Endothelial cell of umbilical vein (primary cell): ENCODE data around the gene FOXP1. TPM values are rescaled to one million over a fixed set of nuclear protein-coding genes. Genes with fewer than 3 reads are reported as not detected.

Experiments used
- BruUV-seq: library from RNA; stranded (reverse); fragments of 400-500 nt; replicated peaks from 2 replicates; lab custom pipeline; 2021; lab: Mats Ljungman, UMichigan
- CTCF ChIA-PET: fragments of 300-600, 350-600 bp; sonication (Branson Sonifier 250); formaldehyde crosslinking; loops from one replicate; lab custom pipeline; 2021; ENCODE audit warnings: antibody characterized with exemption, inconsistent platforms; lab: Charles Lee
- POLR2A ChIA-PET: fragments of 300-600, 350-600 bp; sonication (Branson Sonifier 250); formaldehyde crosslinking; loops from one replicate; lab custom pipeline; 2021; ENCODE audit warnings: antibody characterized with exemption, inconsistent platforms; lab: Charles Lee
- DNase-seq: peaks from one replicate; pipeline ENCODE4 v3.0.0-alpha.2; 2011; ENCODE audit warnings: low read depth, low spot score
- FAIRE-seq: peaks from 2 replicates; lab custom pipeline; 2011; peaks lifted over from hg19 to GRCh38; lab: Jason Lieb, UNC
- H2AFZ ChIP-seq: 2 replicates; pipeline ENCODE4 v1.6.0; 2012; ENCODE audit warnings: low read depth, low read length, control low read depth, inconsistent platforms
- H3K27ac ChIP-seq: 2 replicates; pipeline ENCODE4 v1.5.1; 2011; ENCODE audit warnings: low read depth, mild to moderate bottlenecking, control low read depth, low read length, moderate library complexity; ENCODE audit not compliant: insufficient read depth
- H3K27me3 ChIP-seq, 2 experiments: 2 replicates each; pipeline versions ENCODE4 v1.6.0 to v1.6.1; 2011; ENCODE audit warnings: low read length in 2 of 2, mixed read lengths in 1 of 2; ENCODE audit not compliant: control insufficient read depth in 2 of 2, insufficient read depth in 2 of 2
- H3K36me3 ChIP-seq, 2 experiments: 2 replicates in 1 of 2; 3 replicates in 1 of 2; pipeline ENCODE4 v1.5.1; 2011; ENCODE audit warnings: low read length in 2 of 2, mild to moderate bottlenecking in 1 of 2, moderate library complexity in 1 of 2; ENCODE audit not compliant: control insufficient read depth in 2 of 2, insufficient read depth in 2 of 2; ENCODE audit errors: extremely low read depth in 1 of 2
- H3K4me1 ChIP-seq: 3 replicates; pipeline ENCODE4 v1.5.1; 2011; ENCODE audit warnings: mild to moderate bottlenecking, low read length; ENCODE audit not compliant: control insufficient read depth, insufficient read depth; ENCODE audit errors: extremely low read depth
- H3K4me2 ChIP-seq: 2 replicates; pipeline ENCODE4 v1.6.1; 2011; ENCODE audit warnings: low read length, control low read depth, mixed read lengths; ENCODE audit not compliant: insufficient read depth
- H3K4me3 ChIP-seq, 3 experiments: fragments of 200-600 bp in 1 of 3; sonication (generic), shearing (Covaris generic) in 1 of 3; replicated peaks in 1 of 3; 2 replicates each; pipeline ENCODE4 v1.5.1; 2011 to 2016; ENCODE audit warnings: control low read depth in 3 of 3, low read length in 3 of 3, mild to moderate bottlenecking in 2 of 3, inconsistent platforms in 1 of 3, low read depth in 1 of 3, moderate library complexity in 1 of 3; ENCODE audit not compliant: insufficient read depth in 1 of 3
- H3K79me2 ChIP-seq: 2 replicates; pipeline ENCODE4 v1.6.0; 2012; ENCODE audit warnings: low read length, inconsistent platforms; ENCODE audit not compliant: control insufficient read depth, insufficient read depth
- H3K9ac ChIP-seq: replicated peaks from 2 replicates; pipeline ENCODE3; 2011; ENCODE audit warnings: low read length, control low read depth; ENCODE audit not compliant: insufficient read depth; ENCODE audit errors: extremely low read depth
- H3K9me1 ChIP-seq: replicated peaks from 3 replicates; pipeline ENCODE4 v1.6.0; 2011; ENCODE audit warnings: mild to moderate bottlenecking, low read length; ENCODE audit not compliant: control insufficient read depth, insufficient read depth; ENCODE audit errors: extremely low read depth
- H3K9me3 ChIP-seq: replicated peaks from 2 replicates; pipeline ENCODE4 v1.5.1; 2012; ENCODE audit warnings: low read length, inconsistent platforms; ENCODE audit not compliant: control insufficient read depth, insufficient read depth
- H4K20me1 ChIP-seq: replicated peaks from 2 replicates; pipeline ENCODE3; 2011; ENCODE audit warnings: mild to moderate bottlenecking, low read length; ENCODE audit not compliant: control insufficient read depth, insufficient read depth; ENCODE audit errors: extremely low read depth
- CTCF ChIP-seq, 2 donors: IDR thresholded peaks; 1 replicate in 1 of 2; 2 replicates in 1 of 2; pipeline ENCODE4 v1.5.1; 2011; ENCODE audit warnings: low read length in 2 of 2, mild to moderate bottlenecking in 2 of 2, moderate library complexity in 2 of 2, control low read depth in 1 of 2, inconsistent platforms in 1 of 2, low read depth in 1 of 2; ENCODE audit not compliant: insufficient read depth in 1 of 2; ENCODE audit errors: extremely low read depth in 1 of 2
- EZH2 ChIP-seq: IDR thresholded peaks from 2 replicates; pipeline ENCODE4 v1.6.1; 2012; ENCODE audit warnings: borderline replicate concordance, low read depth, mild to moderate bottlenecking, moderate library complexity, low read length, inconsistent platforms; ENCODE audit not compliant: severe bottlenecking
- JUN ChIP-seq: IDR thresholded peaks from 2 replicates; pipeline ENCODE4 v1.6.1; 2011; ENCODE audit warnings: borderline replicate concordance, low read depth; ENCODE audit not compliant: insufficient read length, insufficient read depth
- MAX ChIP-seq: IDR thresholded peaks from 2 replicates; pipeline ENCODE4 v1.6.1; 2011; ENCODE audit not compliant: insufficient read depth, insufficient read length
- MYC ChIP-seq: IDR thresholded peaks from one replicate; pipeline ENCODE4 v1.6.1; 2011; ENCODE audit warnings: mild to moderate bottlenecking, low read depth, low read length
- POLR2A ChIP-seq: IDR thresholded peaks from 2 replicates; pipeline ENCODE4 v1.6.1; 2012; ENCODE audit warnings: low read depth, mild to moderate bottlenecking, control low read depth, low read length
- POLR2AphosphoS5 ChIP-seq: IDR thresholded peaks from 2 replicates; pipeline ENCODE4 v1.6.1; 2012; ENCODE audit warnings: low read depth, mild to moderate bottlenecking, control low read depth, low read length, moderate library complexity; ENCODE audit not compliant: insufficient read depth
- dilution Hi-C: fragments of 300-500 bp; cut with MboI; formaldehyde crosslinking; loops from one replicate; pipeline ENCODE4 v1.15.0; 2019; ENCODE audit warnings: low sequenced_read_pairs; ENCODE audit not compliant: extremely low pct_ligation_motif_present
- intact Hi-C: fragments of 100-400 bp; cut with micrococcal nuclease; formaldehyde crosslinking; loops from one replicate; pipeline ENCODE4 v1.10.0; 2022
- polyA plus RNA-seq, 4 experiments: library from polyadenylated mRNA; depleted of rRNA in 3 of 4; stranded (reverse) in 3 of 4; unstranded in 1 of 4; fragments of >200 nt; gene quantifications; 2 replicates each; pipeline versions ENCODE4 v1.2.1 to v1.2.3, GENCODE V29; 2011 to 2012; ENCODE audit warnings: missing spikeins in 1 of 4
- total RNA-seq: library from RNA; stranded (reverse); gene quantifications from 2 replicates; pipeline ENCODE4 v1.2.3, GENCODE V29; 2021

The FOXP1 gene
- total and polyA plus RNA-seq, 2 donors (not counting 3 experiments of a cell fraction or from before 2014, with no cell fraction given): 41.0 to 107 TPM

GRCh38 chr3:71587958-71588357, 4.4 kb upstream of the FOXP1 start:
- ChIA-PET CTCF (interaction anchor here (0.7 to 3.7 kb wide), 5 partner anchors 78 to 1037 kb away, joined by 3 to 19 read pairs (median 4); no protein-coding TSS in a partner anchor), POLR2A (no interaction called here)
- intact Hi-C loops: loop anchor here (2.0 kb wide), 2 partner anchors 871 to 1057 kb away; no protein-coding TSS in a partner anchor
- no peak for TF ChIP-seq CTCF (IDR thresholded peaks at IDR 0.05; ENCODE audit: extremely low read depth in 1 of 2, insufficient read depth in 1 of 2, low read depth in 1 of 2, low read length in 2 of 2)
- TF ChIP-seq POLR2AphosphoS5: no peak
- TF ChIP-seq EZH2: no peak
- TF ChIP-seq MAX: no peak
- Histone ChIP-seq H4K20me1 (no peaks in the 10 kb centered on the region), H3K79me2 (no peaks in the 10 kb centered on the region), H3K4me2 (no peak overlapping the region), H3K9me3 (no peaks in the 10 kb centered on the region), H2AFZ (no peak overlapping the region), H3K4me3 (no peak overlapping the region), H3K36me3 (no peaks in the 10 kb centered on the region), H3K9me1 (no peaks in the 10 kb centered on the region), H3K9ac (no peak overlapping the region), H3K27me3 (no peaks in the 10 kb centered on the region), H3K27ac (no peak overlapping the region), H3K4me1 (peaks cover 24% of the 10 kb centered on the region)
- DNase-seq (no peak), FAIRE-seq (no peak)
- BruUV-seq: no TSS peak
- dilution Hi-C loops: no loop called here

- H3K79me2 ChIP-seq: peaks cover 7% of the 10 kb centered on the region
- ChIA-PET CTCF (interaction anchor here (0.6 to 3.2 kb wide), 14 partner anchors 14 to 1055 kb away, joined by 3 to 32 read pairs (median 4); no protein-coding TSS in a partner anchor), POLR2A (no interaction called here)
- H3K27ac ChIP-seq: no peak overlapping the region
- BruUV-seq: no TSS peak
- no peak overlapping the region for H3K4me3 ChIP-seq
- H3K9me1 ChIP-seq: no peaks in the 10 kb centered on the region
- H3K27me3 ChIP-seq: no peaks in the 10 kb centered on the region
- H2AFZ ChIP-seq: no peak overlapping the region
- FAIRE-seq: no peak
- no peaks in the 10 kb centered on the region for H4K20me1 ChIP-seq
- TF ChIP-seq POLR2A (no peak), MYC (no peak), JUN (no peak), POLR2AphosphoS5 (no peak)
- dilution Hi-C loops (no loop called here), intact Hi-C loops (loop anchor here (1.0 to 2.0 kb wide), 7 partner anchors 77 to 1056 kb away; no protein-coding TSS in a partner anchor)
- peaks cover 24% of the 10 kb centered on the region for H3K4me1 ChIP-seq
- H3K4me2 ChIP-seq: no peak overlapping the region
- no peaks in the 10 kb centered on the region for H3K36me3 ChIP-seq
- no peak for DNase-seq
- H3K9me3 ChIP-seq: no peaks in the 10 kb centered on the region
- H3K9ac ChIP-seq: no peak overlapping the region
These were observed 3.3 kb upstream of the FOXP1 start for GRCh38 chr3:71586810-71587242.
